ENCODE measurements around the gene FAM234B.

GRCh38 chr12:13128291-13128965 lies 84.2 kb downstream of the FAM234B start:
- TF ChIP-seq CTCF (conservative IDR thresholded peaks at IDR 0.05; ENCODE audit: low read length) = no peak
- no peak for TF ChIP-seq EZH2phosphoT487 (IDR thresholded peaks at IDR 0.05; ENCODE audit: borderline replicate concordance)
